Activated CD8-positive, alpha-beta memory T cell treated with anti-CD3 and anti-CD28 coated beads, Interleukin-2, amount 10 ng/mL, durations not matched to agents 7 days and 5 days (primary cell): ENCODE measurements around the gene ANP32A. TPM values are rescaled to one million over a fixed set of nuclear protein-coding genes. Genes with fewer than 3 reads are reported as not detected.

Experiments
- ATAC-seq: fragments of 150-1000 bp; cut with Tn5 transposase; one replicate; pipeline ENCODE4 v1.10.0; 2021; ENCODE audit warnings: moderate library complexity
- CTCF ChIA-PET: fragments of 350-600 bp; sonication (Branson Sonifier 250); formaldehyde crosslinking; loops from one replicate; lab custom pipeline; 2021; ENCODE audit warnings: antibody characterized with exemption; lab: Charles Lee
- DNase-seq: peaks from one replicate; pipeline ENCODE4 v3.0.0-alpha.2; 2020
- H3K27ac Mint-ChIP-seq: one replicate; pipeline ENCODE4 v1.8.0; 2021; ENCODE audit warnings: mild to moderate bottlenecking, mixed read lengths
- H3K27me3 Mint-ChIP-seq: one replicate; pipeline ENCODE4 v1.8.0; 2021; ENCODE audit warnings: mixed read lengths
- H3K36me3 Mint-ChIP-seq: one replicate; pipeline ENCODE4 v1.8.0; 2021; ENCODE audit warnings: mild to moderate bottlenecking, mixed read lengths
- H3K4me1 Mint-ChIP-seq: one replicate; pipeline ENCODE4 v1.8.0; 2021; ENCODE audit warnings: mixed read lengths
- H3K4me3 Mint-ChIP-seq: one replicate; pipeline ENCODE4 v1.8.0; 2021; ENCODE audit warnings: mild to moderate bottlenecking, moderate library complexity, mixed read lengths
- H3K9me3 Mint-ChIP-seq: one replicate; pipeline ENCODE4 v1.8.0; 2022; ENCODE audit warnings: low read depth, mixed read lengths
- total RNA-seq, 2 experiments: library from RNA; stranded (reverse); gene quantifications; one replicate each; pipeline ENCODE4 v1.2.3, GENCODE V29; 2021

The ANP32A gene
- total RNA-seq, 2 experiments from 2014 or later, result 196 to 320 TPM

DNA sequence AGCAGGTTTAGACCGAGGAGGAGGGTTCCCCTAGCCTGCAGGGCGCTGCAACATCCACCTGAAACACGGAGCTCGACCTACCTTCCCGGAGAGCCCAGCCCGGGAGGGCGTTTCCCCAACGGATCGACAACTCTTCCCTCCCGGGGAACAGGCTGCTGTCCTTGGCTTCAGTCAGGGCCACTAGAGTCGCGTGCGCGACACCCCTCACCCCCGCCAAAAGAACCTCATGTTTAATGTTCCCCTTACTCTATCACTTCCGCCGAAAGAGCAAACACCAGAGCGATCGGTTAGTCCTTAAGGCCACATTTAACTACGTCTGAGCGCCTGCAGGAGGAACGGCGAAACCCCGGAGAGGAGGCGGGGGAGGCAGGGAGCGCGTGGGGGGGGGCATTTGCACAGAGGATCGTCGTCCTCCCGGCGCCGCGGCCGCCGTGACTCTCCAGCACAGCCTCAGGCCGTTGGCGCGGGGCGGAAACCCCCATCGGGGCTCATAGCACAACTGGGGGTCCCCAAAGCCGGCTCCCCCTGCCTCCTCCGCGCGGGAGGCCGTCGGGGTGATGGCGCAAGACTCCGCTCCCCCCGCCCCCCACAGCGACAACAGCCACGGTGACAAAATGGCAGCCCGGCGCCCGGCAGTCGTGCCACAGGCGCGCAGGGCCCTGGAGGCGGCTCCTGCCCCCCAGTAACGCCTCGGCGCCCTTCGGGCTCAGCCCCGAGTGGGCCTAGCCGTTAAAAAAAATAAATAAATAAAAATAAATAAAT is 3.2 kb downstream of the ANP32A start:
- ATAC-seq, result peak; percentile 36
- Mint-ChIP-seq H3K4me3 (peak overlapping the region; percentile 98), H3K27me3 (no peaks in the 10 kb centered on the region), H3K27ac (peak overlapping the region; percentile 99), H3K4me1 (peaks cover 49% of the 10 kb centered on the region), H3K9me3 (no peaks in the 10 kb centered on the region), H3K36me3 (peaks cover 17% of the 10 kb centered on the region)
- CTCF ChIA-PET, result interaction anchor here (0.8 to 1.7 kb wide), 9 partner anchors 10 to 35 kb away, joined by 3 to 8 read pairs (median 5); no protein-coding TSS in a partner anchor
- peak; percentile 81 for DNase-seq

DNA sequence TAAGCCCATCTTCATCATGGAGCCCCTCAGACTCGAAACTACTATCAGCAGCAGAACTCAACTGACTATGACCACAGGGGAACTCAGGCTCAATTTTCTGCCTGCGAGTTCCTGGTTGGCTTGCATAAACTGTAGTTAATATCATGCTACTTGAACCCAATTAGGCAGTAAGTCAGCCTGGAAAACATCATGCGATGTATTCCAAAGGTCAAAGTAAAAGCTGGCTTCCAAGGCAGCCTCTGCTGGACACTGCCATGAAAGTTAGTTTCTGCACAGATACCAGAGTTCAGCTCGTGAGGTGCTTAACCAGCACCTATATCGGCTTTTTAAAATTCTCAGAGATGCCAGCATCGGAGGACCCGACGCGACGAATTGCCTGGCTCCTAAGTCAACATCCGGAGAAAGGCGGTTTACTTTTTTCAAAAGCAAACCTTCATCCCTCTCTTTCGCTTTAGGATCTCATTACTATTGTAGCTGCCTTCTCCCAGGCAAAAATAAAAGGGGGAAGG is 3.8 kb downstream of the ANP32A start:
- Mint-ChIP-seq H3K36me3 (peaks cover 19% of the 10 kb centered on the region), H3K27ac (peak overlapping the region; percentile 99), H3K4me1 (peaks cover 48% of the 10 kb centered on the region), H3K27me3 (no peaks in the 10 kb centered on the region), H3K4me3 (peak overlapping the region; percentile 98), H3K9me3 (no peaks in the 10 kb centered on the region)
- ATAC-seq (no peak), DNase-seq (no peak)
- CTCF ChIA-PET, result interaction anchor here (0.9 to 1.7 kb wide), 9 partner anchors 9 to 143 kb away, joined by 3 to 8 read pairs (median 5); no protein-coding TSS in a partner anchor

DNA sequence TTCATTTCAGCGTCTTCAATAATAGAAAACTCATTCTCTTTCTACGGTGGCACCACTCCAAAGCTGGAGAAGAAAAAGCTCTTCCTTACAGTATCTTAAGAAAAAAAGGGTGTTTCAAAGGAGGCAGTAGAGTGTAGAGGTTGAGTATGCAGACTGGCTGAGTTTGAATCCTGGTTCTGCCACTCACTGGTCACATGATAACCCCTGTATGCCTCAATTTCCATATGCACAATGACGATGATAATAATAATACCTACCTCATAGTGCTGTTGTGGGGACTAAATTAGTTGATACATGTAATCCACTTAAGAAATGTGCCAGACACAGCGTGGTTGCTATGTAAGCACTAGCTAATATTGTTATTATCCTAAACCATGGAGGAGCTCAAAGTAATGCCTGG is 4.5 kb downstream of the ANP32A start:
- Mint-ChIP-seq H3K4me3 (peak overlapping the region; percentile 98), H3K4me1 (peaks cover 51% of the 10 kb centered on the region), H3K27ac (peak overlapping the region; percentile 99), H3K27me3 (no peaks in the 10 kb centered on the region), H3K36me3 (peaks cover 20% of the 10 kb centered on the region), H3K9me3 (no peaks in the 10 kb centered on the region)
- DNase-seq (no peak), ATAC-seq (no peak)
- CTCF ChIA-PET, result interaction anchor here (1.1 to 3.7 kb wide), 10 partner anchors 8 to 142 kb away, joined by 3 to 15 read pairs (median 5); no protein-coding TSS in a partner anchor

DNA sequence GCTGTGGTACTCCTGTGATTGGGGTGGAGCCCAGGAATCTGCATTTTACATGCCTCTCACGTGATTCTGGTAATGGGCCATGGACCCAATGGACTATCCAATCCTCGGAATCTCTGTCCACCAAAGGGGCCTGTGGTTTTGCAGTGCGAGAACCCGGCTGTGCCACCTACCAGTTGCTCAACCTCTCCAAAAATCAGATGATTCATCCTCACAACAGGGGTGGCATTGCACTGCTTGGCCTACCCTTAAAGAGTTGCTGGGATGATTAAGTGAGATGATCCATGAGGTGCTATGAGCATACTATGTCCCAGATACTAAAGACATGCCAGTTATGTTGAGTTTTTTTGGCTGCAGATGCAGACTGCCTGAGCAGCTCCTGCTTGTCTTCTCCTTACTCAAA is 5.1 kb downstream of the ANP32A start:
- peaks cover 22% of the 10 kb centered on the region for H3K36me3 Mint-ChIP-seq
- CTCF ChIA-PET, result interaction anchor here (0.9 to 3.7 kb wide), 4 partner anchors 8 to 142 kb away, joined by 3 to 15 read pairs (median 4); no protein-coding TSS in a partner anchor
- no peaks in the 10 kb centered on the region for H3K9me3 Mint-ChIP-seq
- no peaks in the 10 kb centered on the region for H3K27me3 Mint-ChIP-seq
- peak overlapping the region; percentile 26 for H3K27ac Mint-ChIP-seq
- ATAC-seq, result no peak
- H3K4me1 Mint-ChIP-seq, result peaks cover 54% of the 10 kb centered on the region
- no peak for DNase-seq
- peak overlapping the region; percentile 98 for H3K4me3 Mint-ChIP-seq

DNA sequence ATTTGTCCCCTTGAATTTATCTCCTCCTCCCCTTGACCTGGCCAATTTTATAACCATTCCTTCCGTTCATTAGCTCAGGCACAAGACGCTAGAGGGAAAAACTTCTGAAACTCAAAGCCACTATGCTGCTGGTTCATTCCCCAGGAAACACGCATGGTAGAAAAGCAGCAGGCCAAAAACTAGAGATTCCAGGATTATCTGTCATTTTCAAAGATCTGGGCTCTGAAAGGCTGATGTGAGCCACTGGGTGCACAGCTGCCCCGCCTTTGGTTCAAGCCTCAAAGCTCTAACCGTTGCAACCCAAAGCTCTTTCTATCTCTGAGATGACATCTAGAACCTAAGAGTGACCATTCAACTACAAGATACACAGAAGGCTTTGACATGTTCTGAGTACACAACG is 6.1 kb downstream of the ANP32A start:
- H3K27ac Mint-ChIP-seq, result no peak overlapping the region
- CTCF ChIA-PET, result interaction anchor here (1.4 to 3.7 kb wide), 3 partner anchors 14 to 19 kb away, joined by 3 to 15 read pairs (median 7); no protein-coding TSS in a partner anchor
- no peak for ATAC-seq
- H3K36me3 Mint-ChIP-seq, result peaks cover 26% of the 10 kb centered on the region
- no peaks in the 10 kb centered on the region for H3K9me3 Mint-ChIP-seq
- H3K4me1 Mint-ChIP-seq, result peaks cover 64% of the 10 kb centered on the region
- DNase-seq, result no peak
- H3K27me3 Mint-ChIP-seq, result no peaks in the 10 kb centered on the region
- no peak overlapping the region for H3K4me3 Mint-ChIP-seq

DNA sequence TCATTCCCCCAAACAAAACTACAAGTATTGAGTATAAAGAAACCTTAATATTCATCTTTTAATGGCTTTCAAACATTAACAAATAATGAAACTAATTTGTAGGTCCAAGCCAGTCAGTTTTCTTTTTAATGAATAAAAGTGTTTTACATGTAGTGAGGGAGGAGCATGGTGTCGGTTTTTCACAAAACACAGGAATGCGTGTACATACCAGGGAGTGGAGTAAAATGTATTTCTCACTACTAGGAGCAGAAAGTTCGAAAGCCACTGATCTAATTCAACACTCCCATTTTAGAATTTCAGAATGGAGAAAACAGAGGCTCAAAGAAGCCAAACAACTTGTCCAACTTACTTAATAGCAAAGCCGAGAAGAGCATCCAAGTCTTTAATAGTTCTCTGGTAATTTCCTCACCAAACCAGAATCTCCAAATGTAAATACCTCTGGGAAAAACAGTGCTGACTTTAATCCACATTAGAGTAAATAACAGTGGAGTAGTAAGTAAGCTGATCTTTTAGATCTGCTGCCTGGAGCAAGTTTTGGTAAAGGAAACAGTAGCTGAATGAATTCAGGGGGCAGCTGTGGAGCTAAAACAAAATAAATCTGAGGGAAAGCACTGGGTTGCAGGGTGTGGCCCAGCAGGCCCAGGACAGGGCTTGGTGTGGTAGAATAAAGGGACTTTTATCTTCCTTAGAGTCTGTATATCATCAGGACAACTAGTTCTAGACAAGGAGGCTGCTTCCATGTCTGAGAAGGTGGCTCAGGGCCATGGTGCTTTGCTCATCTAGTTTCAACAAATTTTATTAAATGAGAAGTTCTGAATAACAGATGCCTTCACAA is 7.9 kb downstream of the ANP32A start:
- Mint-ChIP-seq H3K4me3 (no peak overlapping the region), H3K27ac (peak overlapping the region; percentile 48), H3K36me3 (peaks cover 30% of the 10 kb centered on the region), H3K27me3 (no peaks in the 10 kb centered on the region), H3K4me1 (peaks cover 79% of the 10 kb centered on the region), H3K9me3 (no peaks in the 10 kb centered on the region)
- CTCF ChIA-PET, result interaction anchor here (2.6 to 3.7 kb wide), 2 partner anchors 15 to 17 kb away, joined by 7 to 15 read pairs; no protein-coding TSS in a partner anchor
- DNase-seq (no peak), ATAC-seq (no peak)

DNA sequence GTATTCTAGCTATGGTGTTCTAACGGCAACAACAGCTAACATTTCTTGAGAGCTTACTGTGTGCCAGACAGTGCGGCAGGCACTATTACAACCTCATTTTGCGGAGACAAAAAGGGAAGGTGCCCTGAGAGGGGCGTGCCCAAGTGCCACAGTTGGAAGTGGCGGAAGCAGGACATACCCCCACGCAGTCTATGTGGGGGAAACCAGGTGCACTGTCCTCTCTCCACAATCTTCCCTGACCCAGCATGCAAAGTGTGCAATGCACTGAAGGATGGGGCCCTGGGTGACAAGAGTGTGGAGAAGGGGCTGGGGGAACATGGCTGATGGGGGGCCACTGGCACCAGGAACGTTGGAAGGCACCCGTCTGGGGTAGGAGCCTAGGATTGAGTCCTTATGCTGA is 8.6 kb downstream of the ANP32A start:
- CTCF ChIA-PET, result interaction anchor here (2.6 kb wide), 1 partner anchor 17 kb away, joined by 7 read pairs; no protein-coding TSS in a partner anchor
- Mint-ChIP-seq H3K27me3 (no peaks in the 10 kb centered on the region), H3K4me3 (no peak overlapping the region), H3K36me3 (peaks cover 28% of the 10 kb centered on the region), H3K27ac (no peak overlapping the region), H3K4me1 (peaks cover 77% of the 10 kb centered on the region), H3K9me3 (no peaks in the 10 kb centered on the region)
- DNase-seq (no peak), ATAC-seq (no peak)

DNA sequence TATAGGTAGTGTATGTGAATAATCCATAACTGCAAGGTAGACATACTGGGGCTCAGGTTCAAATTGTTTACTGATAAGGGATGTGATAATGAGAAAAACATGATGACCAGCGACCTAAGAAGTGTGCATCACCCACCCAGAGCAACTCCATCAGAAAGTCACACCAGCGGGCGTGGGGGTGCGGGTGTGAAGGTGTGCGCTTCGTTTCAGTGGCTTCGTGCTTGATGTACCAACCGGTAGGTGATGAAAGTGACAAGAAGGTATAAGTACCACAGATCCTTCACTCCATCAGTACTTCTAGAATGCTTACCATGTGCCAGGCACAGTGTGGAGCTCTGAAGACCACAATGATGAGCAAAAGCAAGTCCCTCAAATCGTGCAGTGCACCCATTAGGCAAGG is 11.2 kb downstream of the ANP32A start:
- Mint-ChIP-seq H3K4me1 (peaks cover 67% of the 10 kb centered on the region), H3K27me3 (no peaks in the 10 kb centered on the region), H3K36me3 (peaks cover 25% of the 10 kb centered on the region), H3K27ac (no peak overlapping the region), H3K4me3 (no peak overlapping the region), H3K9me3 (no peaks in the 10 kb centered on the region)
- DNase-seq, result peak; percentile 18
- ATAC-seq, result no peak
- CTCF ChIA-PET, result no interaction called here

DNA sequence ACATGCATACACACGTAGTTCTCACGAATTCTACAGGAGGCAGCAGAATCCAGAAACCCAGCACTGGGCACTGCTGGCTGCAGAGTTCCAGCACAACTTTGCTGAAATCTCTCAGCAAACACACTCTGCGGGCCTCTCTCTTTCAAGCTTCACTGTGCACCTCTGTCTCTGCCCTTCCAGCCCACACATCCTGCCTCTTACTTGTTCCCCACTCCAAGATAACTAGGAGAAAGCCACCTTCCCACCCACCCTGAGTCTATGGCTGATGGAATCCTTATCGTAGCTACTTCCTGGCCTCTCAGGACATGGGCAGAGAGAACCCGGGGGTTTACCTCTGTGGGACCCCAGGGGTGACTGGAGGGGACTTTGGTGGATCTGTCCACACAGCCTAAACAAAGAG is 11.9 kb downstream of the ANP32A start:
- peak; percentile 28 for DNase-seq
- H3K4me1 Mint-ChIP-seq, result peaks cover 68% of the 10 kb centered on the region
- CTCF ChIA-PET, result interaction anchor here (2.5 kb wide), 1 partner anchor 14 kb away, joined by 6 read pairs; no protein-coding TSS in a partner anchor
- ATAC-seq, result no peak
- H3K27me3 Mint-ChIP-seq, result no peaks in the 10 kb centered on the region
- H3K9me3 Mint-ChIP-seq, result no peaks in the 10 kb centered on the region
- no peak overlapping the region for H3K4me3 Mint-ChIP-seq
- H3K36me3 Mint-ChIP-seq, result peaks cover 24% of the 10 kb centered on the region
- H3K27ac Mint-ChIP-seq, result no peak overlapping the region

DNA sequence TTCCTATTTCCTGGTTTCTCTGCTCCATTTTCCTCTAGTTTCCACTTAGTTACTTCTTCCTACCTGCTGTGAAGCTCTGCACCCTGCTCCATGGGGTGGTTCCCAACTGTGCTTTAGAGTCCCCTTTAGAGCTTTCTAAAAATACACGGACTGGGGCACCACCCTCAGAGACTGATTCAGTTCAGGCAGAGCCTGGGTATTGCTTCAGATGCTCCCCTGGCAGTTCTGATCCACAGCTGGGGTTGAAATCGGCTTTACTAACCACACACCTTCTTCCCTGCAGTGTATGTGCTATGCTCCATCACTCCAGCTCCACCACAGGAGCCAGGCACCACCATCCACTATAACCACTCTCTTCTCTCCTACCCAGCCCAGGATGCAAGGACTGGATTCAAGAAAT is 12.6 kb downstream of the ANP32A start:
- Mint-ChIP-seq H3K9me3 (no peaks in the 10 kb centered on the region), H3K4me3 (no peak overlapping the region), H3K27ac (no peak overlapping the region), H3K27me3 (no peaks in the 10 kb centered on the region), H3K36me3 (peaks cover 24% of the 10 kb centered on the region), H3K4me1 (peaks cover 65% of the 10 kb centered on the region)
- CTCF ChIA-PET, result interaction anchor here (1.2 to 2.5 kb wide), 2 partner anchors 9 to 14 kb away, joined by 5 to 6 read pairs; no protein-coding TSS in a partner anchor
- ATAC-seq (no peak), DNase-seq (no peak)

DNA sequence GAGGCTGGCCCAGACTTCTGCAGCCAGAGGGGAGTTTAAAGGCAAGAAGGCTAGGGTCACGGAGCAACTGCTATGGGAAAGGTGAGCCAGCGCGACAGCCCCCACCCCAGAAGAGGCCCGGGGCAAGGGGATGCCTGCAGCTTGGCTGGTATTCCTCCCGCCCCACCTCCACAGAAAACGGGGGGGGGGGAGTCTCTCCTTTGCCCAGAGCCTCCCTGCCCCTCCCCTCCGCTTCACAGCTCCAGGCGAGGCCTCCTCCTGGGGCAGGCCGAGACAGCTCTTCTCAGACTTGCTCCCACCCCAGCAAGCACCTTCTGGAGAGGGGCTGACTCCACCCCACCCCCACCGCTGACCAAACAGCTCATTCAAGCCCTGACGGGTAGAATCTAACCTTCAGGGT is 13.4 kb downstream of the ANP32A start:
- H3K27ac Mint-ChIP-seq, result peak overlapping the region; percentile 22
- ATAC-seq, result no peak
- H3K4me3 Mint-ChIP-seq, result no peak overlapping the region
- peaks cover 62% of the 10 kb centered on the region for H3K4me1 Mint-ChIP-seq
- no peaks in the 10 kb centered on the region for H3K9me3 Mint-ChIP-seq
- H3K36me3 Mint-ChIP-seq, result peaks cover 22% of the 10 kb centered on the region
- DNase-seq, result peak; percentile 11
- no peaks in the 10 kb centered on the region for H3K27me3 Mint-ChIP-seq
- CTCF ChIA-PET, result interaction anchor here (0.8 to 2.5 kb wide), 3 partner anchors 8 to 13 kb away, joined by 3 to 6 read pairs (median 5); no protein-coding TSS in a partner anchor

DNA sequence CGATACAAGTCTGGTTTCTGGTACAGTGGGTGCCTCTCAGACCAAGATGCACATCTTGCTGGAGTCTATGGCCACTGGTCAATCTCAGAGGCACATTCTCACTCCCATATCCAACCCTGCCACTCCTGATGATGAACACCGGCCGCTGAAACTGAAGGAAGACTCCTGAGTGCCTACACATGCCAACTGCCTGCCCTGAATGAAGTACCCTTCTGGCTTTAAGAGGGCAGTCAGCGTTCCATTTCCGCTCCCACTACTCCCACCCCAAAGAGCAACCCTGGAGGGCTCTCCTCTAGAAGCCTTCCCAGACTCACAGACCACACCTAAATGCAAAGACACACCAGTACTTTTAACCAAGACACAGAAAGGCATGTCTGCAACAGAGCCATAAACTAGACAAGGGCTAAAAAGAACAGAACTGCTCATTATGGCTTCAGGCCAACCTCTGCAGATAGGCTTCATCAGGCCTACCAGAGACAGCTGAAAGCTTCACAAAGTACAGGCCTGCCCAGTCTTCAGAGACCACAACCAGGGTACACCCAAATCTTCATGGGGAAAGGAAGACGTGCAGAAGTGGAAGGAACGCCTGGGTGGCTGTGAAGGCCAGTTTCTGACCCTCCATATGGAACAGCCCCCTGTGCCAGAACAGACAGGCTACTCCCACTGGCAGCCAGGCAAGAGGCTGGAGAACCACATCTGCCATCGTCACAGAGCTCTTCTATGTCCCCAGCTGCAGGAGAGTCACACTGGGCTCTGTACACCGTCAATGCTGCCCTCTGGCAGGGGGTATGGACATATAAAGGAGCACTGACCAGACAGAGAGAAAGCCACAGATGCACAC is 14.3 kb downstream of the ANP32A start:
- DNase-seq, result peak; percentile 15
- no peaks in the 10 kb centered on the region for H3K9me3 Mint-ChIP-seq
- no peak overlapping the region for H3K27ac Mint-ChIP-seq
- peaks cover 65% of the 10 kb centered on the region for H3K4me1 Mint-ChIP-seq
- H3K36me3 Mint-ChIP-seq, result peaks cover 21% of the 10 kb centered on the region
- CTCF ChIA-PET, result interaction anchor here (2.5 kb wide), 1 partner anchor 12 kb away, joined by 6 read pairs; no protein-coding TSS in a partner anchor
- no peak for ATAC-seq
- H3K4me3 Mint-ChIP-seq, result no peak overlapping the region
- H3K27me3 Mint-ChIP-seq, result no peaks in the 10 kb centered on the region
